Testis (tissue), 3 donors: ENCODE measurements around the gene P4HTM. TPM values are rescaled to one million over a fixed set of nuclear protein-coding genes. Genes with fewer than 3 reads are reported as not detected.
A peak's percentile ranks its signal among the peaks of the same experiment; 100 is the strongest.

Experiments used
- DNase-seq: peaks from one replicate; pipeline ENCODE4 v3.0.0-alpha.2; 2019
- H3K27ac ChIP-seq, 2 donors: fragments of 200-600 bp; sonication (generic); one replicate each; pipeline ENCODE4 v1.5.1; 2019
- H3K27me3 ChIP-seq: fragments of 200-600 bp; sonication (generic); one replicate; pipeline ENCODE4 v1.5.1; 2019
- H3K36me3 ChIP-seq: fragments of 200-600 bp; sonication (generic); one replicate; pipeline ENCODE4 v1.5.1; 2017; ENCODE audit warnings: low read depth; ENCODE audit errors: missing control alignments
- H3K4me1 ChIP-seq: fragments of 200-600 bp; sonication (generic); one replicate; pipeline ENCODE4 v1.5.1; 2019
- H3K4me3 ChIP-seq, 2 donors: fragments of 200-600 bp; sonication (generic); one replicate each; pipeline ENCODE4 v1.5.1; 2017 to 2019
- H3K9me3 ChIP-seq: fragments of 200-600 bp; sonication (generic); one replicate; pipeline ENCODE4 v1.5.1; 2017
- CTCF ChIP-seq, 3 experiments: fragments of 450-650 bp in 2 of 3; fragments of 200-600 bp in 1 of 3; sonication (generic) in 1 of 3; IDR thresholded peaks; one replicate each; pipeline ENCODE4 v1.5.1; 2016 to 2019; ENCODE audit warnings: antibody characterized with exemption in 3 of 3, mild to moderate bottlenecking in 2 of 3, moderate library complexity in 1 of 3
- POLR2A ChIP-seq: fragments of 450-650 bp; IDR thresholded peaks from one replicate; pipeline ENCODE4 v1.6.1; 2017; ENCODE audit warnings: antibody characterized with exemption, mild to moderate bottlenecking, moderate library complexity
- WGBS, 2 donors: methylation state at CpG; one replicate each; pipeline ENCODE4 v1.1.5; 2018; 5-methylcytosine and 5-hydroxymethylcytosine counted together
- intact Hi-C: fragments of 100-400 bp; cut with DNase I; formaldehyde crosslinking; loops from one replicate; pipeline ENCODE4 v1.15.1; 2023; ENCODE audit warnings: low total_unique reads
- polyA plus RNA-seq: library from polyadenylated mRNA; stranded (reverse); fragments of 350-450 nt; fragmentation: Illumina TruSeq; extraction: RNeasy Lipid Tissue Mini Kit (QIAGEN cat#74804); gene quantifications from one replicate; pipeline ENCODE4 v1.2.3, GENCODE V29; 2014; ENCODE audit warnings: low read depth, low replicate concordance; ENCODE audit not compliant: insufficient read depth
- total RNA-seq, 2 donors: library from RNA; depleted of rRNA; stranded (reverse); fragments of >200 nt; gene quantifications; one replicate each; pipeline ENCODE4 v1.2.3, GENCODE V29; 2016

The P4HTM gene
- total and polyA plus RNA-seq, 3 donors from 2014 or later, result 52.3 to 122 (median 107) TPM

GRCh38 chr3:49021813-49022687 lies 32.0 kb downstream of the P4HTM start, which contains the start of gene NDUFAF3:
Gene NDUFAF3 (plus strand): TSS chr3:49022121. CDS start chr3:49022145, 24 bp downstream.
- TF ChIP-seq CTCF (IDR thresholded peaks at IDR 0.05) (peak; percentile 95 to 98 (median 96)), POLR2A (no peak)
- intact Hi-C loops, result loop anchor here (10.0 kb wide), 2 partner anchors 73 to 253 kb away; partner anchors contain the start of genes C3orf62 and QRICH1
- WGBS, 2 donors, result 0 to 1% methylated on average over 2 to 39 of the region's 83 CpGs

GRCh38 chr3:49022688-49023171 lies 32.7 kb downstream of the P4HTM start:
- H3K9me3 ChIP-seq, result no peaks in the 10 kb centered on the region
- H3K27me3 ChIP-seq, result no peaks in the 10 kb centered on the region
- H3K4me3 ChIP-seq, result peak overlapping the region; percentile 93 to 94
- no peak for DNase-seq
- peak overlapping the region; percentile 99 for H3K27ac ChIP-seq
- peaks cover 28% of the 10 kb centered on the region for H3K4me1 ChIP-seq
- 17 to 25% methylated on average over 8 of the region's 12 CpGs for WGBS, 2 donors
- no peaks in the 10 kb centered on the region for H3K36me3 ChIP-seq
- TF ChIP-seq CTCF (IDR thresholded peaks at IDR 0.05) (no peak), POLR2A (no peak)
- intact Hi-C loops, result loop anchor here (10.0 kb wide), 2 partner anchors 72 to 252 kb away; partner anchors contain the start of genes C3orf62 and QRICH1

More at GRCh38 chr3:49021813-49022687, 32.0 kb downstream of the P4HTM start, which contains the start of gene NDUFAF3:
- H3K9me3 ChIP-seq, result no peaks in the 10 kb centered on the region
- H3K4me3 ChIP-seq, result peak within 1 kb of the TSS; percentile 93 to 94
- no peaks in the 10 kb centered on the region for H3K27me3 ChIP-seq
- DNase-seq, result peak; percentile 92
- no peaks in the 10 kb centered on the region for H3K36me3 ChIP-seq
- H3K27ac ChIP-seq, result peak within 1 kb of the TSS; percentile 99
- peaks cover 34% of the 10 kb centered on the region for H3K4me1 ChIP-seq

- no peak for DNase-seq
- Histone ChIP-seq H3K4me3 (no peak overlapping the region), H3K4me1 (peaks cover 34% of the 10 kb centered on the region), H3K27me3 (no peaks in the 10 kb centered on the region), H3K27ac (no peak overlapping the region), H3K9me3 (no peaks in the 10 kb centered on the region), H3K36me3 (no peaks in the 10 kb centered on the region)
- 80 to 93% methylated on average over 4 of the region's 4 CpGs for WGBS, 2 donors
- TF ChIP-seq POLR2A (no peak), CTCF (IDR thresholded peaks at IDR 0.05) (no peak)
- intact Hi-C loops, result loop anchor here (10.0 kb wide), 2 partner anchors 71 to 251 kb away; partner anchors contain the start of genes C3orf62 and QRICH1
Observed at GRCh38 chr3:49023775-49024174, 33.7 kb downstream of the P4HTM start.

- Histone ChIP-seq H3K36me3 (no peaks in the 10 kb centered on the region), H3K4me1 (peaks cover 28% of the 10 kb centered on the region), H3K27me3 (no peaks in the 10 kb centered on the region), H3K9me3 (no peaks in the 10 kb centered on the region), H3K4me3 (no peak overlapping the region), H3K27ac (no peak overlapping the region)
- TF ChIP-seq POLR2A (no peak), CTCF (IDR thresholded peaks at IDR 0.05) (no peak)
- no peak for DNase-seq
- intact Hi-C loops, result loop anchor here (10.0 kb wide), 2 partner anchors 70 to 250 kb away; partner anchors contain the start of genes C3orf62 and QRICH1
- 71 to 72% methylated on average over 5 of the region's 5 CpGs for WGBS, 2 donors
Observed at GRCh38 chr3:49024449-49024848, 34.4 kb downstream of the P4HTM start.
